HepG2 (cell line): ENCODE measurements around the gene GEMIN2. TPM values are rescaled to one million over a fixed set of nuclear protein-coding genes. Genes with fewer than 3 reads are reported as not detected.
A peak's percentile ranks its signal among the peaks of the same experiment; 100 is the strongest.

ENCODE experiments used
- ATAC-seq: fragments of 200-7000 bp; cut with Tn5 transposase; 3 replicates; pipeline ENCODE4 v1.9.1; 2020; ENCODE audit warnings: mild to moderate bottlenecking, moderate library complexity
- BruUV-seq: library from RNA; stranded (reverse); fragments of 400-500 nt; replicated peaks from 2 replicates; lab custom pipeline; 2021; lab: Mats Ljungman, UMichigan
- CTCF ChIA-PET: fragments of 300-600 bp; formaldehyde crosslinking; extraction: SDS; loops from one replicate; lab custom pipeline; 2021; ENCODE audit warnings: low total read pairs, inconsistent platforms, low intra/inter-chr PET ratio; lab: Yijun Ruan, JAX
- POLR2A ChIA-PET: fragments of 350-600 bp; sonication (Branson Sonifier 250); formaldehyde crosslinking; loops from one replicate; lab custom pipeline; 2020; ENCODE audit warnings: antibody characterized with exemption, inconsistent platforms; lab: Yijun Ruan, JAX
- DNase-seq: peaks from one replicate; pipeline ENCODE4 v3.0.0-alpha.2; 2015; ENCODE audit warnings: low spot score
- FAIRE-seq: peaks from 3 replicates; lab custom pipeline; 2011; peaks lifted over from hg19 to GRCh38; lab: Jason Lieb, UNC
- H2AFZ ChIP-seq: one replicate; pipeline ENCODE4 v1.6.1; 2011; ENCODE audit warnings: low read length, inconsistent platforms
- H3K27ac ChIP-seq: fragments of 300-600 bp; 3 replicates; pipeline ENCODE4 v1.8.0; 2011; ENCODE audit warnings: mixed run types, mild to moderate bottlenecking, mixed read lengths, low read length, inconsistent platforms; ENCODE audit not compliant: insufficient read depth; ENCODE audit errors: extremely low read length
- H3K27me3 ChIP-seq, 2 experiments: fragments of 200-600 bp in 1 of 2; 2 replicates in 1 of 2; 3 replicates in 1 of 2; pipeline versions ENCODE4 v1.6.0 to v1.8.0; 2011; ENCODE audit warnings: low read length in 2 of 2, mild to moderate bottlenecking in 2 of 2, moderate library complexity in 2 of 2, inconsistent platforms in 1 of 2; ENCODE audit not compliant: insufficient read depth in 2 of 2, control insufficient read depth in 1 of 2
- H3K36me3 ChIP-seq, 2 experiments: fragments of 200-600 bp in 1 of 2; replicated peaks in 1 of 2; 2 replicates in 1 of 2; 3 replicates in 1 of 2; pipeline versions ENCODE4 v1.5.1 to v1.8.0; 2011; ENCODE audit warnings: low read length in 2 of 2, inconsistent platforms in 1 of 2; ENCODE audit not compliant: insufficient read depth in 2 of 2, control insufficient read depth in 1 of 2
- H3K4me1 ChIP-seq: 2 replicates; pipeline ENCODE4 v1.5.1; 2012; ENCODE audit warnings: low read length, inconsistent platforms; ENCODE audit not compliant: insufficient read depth
- H3K4me2 ChIP-seq: 2 replicates; pipeline ENCODE4 v1.6.0; 2011; ENCODE audit warnings: low read depth, low read length, inconsistent platforms
- H3K4me3 ChIP-seq, 3 experiments: fragments of 200-600 bp in 1 of 3; sonication (generic), shearing (Covaris generic) in 1 of 3; replicated peaks in 1 of 3; 2 replicates each; pipeline ENCODE4 v1.5.1; 2011 to 2016; ENCODE audit warnings: low read length in 3 of 3, inconsistent platforms in 2 of 3, low read depth in 2 of 3, mild to moderate bottlenecking in 2 of 3, control low read depth in 1 of 3, mixed read lengths in 1 of 3; ENCODE audit not compliant: insufficient read depth in 1 of 3
- H3K79me2 ChIP-seq: one replicate; pipeline ENCODE4 v1.6.1; 2011; ENCODE audit warnings: low read length, inconsistent platforms; ENCODE audit not compliant: insufficient read depth
- H3K9ac ChIP-seq: 2 replicates; pipeline ENCODE4 v1.6.0; 2011; ENCODE audit warnings: mild to moderate bottlenecking, low read depth, low read length, inconsistent platforms; ENCODE audit not compliant: insufficient read depth
- H3K9me3 ChIP-seq: 2 replicates; pipeline ENCODE4 v1.5.1; 2012; ENCODE audit warnings: mild to moderate bottlenecking, low read length
- H4K20me1 ChIP-seq: 2 replicates; pipeline ENCODE4 v1.6.0; 2011; ENCODE audit warnings: inconsistent platforms, mild to moderate bottlenecking, low read length, moderate library complexity; ENCODE audit not compliant: insufficient read depth
- CEBPB ChIP-seq: IDR thresholded peaks from 2 replicates; pipeline ENCODE4 v1.6.1; 2011; ENCODE audit warnings: low read depth, low read length, improper control_type of control experiment, borderline replicate concordance
- EED ChIP-seq: sonication (generic); formaldehyde crosslinking; IDR thresholded peaks from 2 replicates; pipeline ENCODE4 v1.5.0; 2020; ENCODE audit warnings: mild to moderate bottlenecking, missing genetic modification reagents
- HDAC2 ChIP-seq: sonication (generic); formaldehyde crosslinking; IDR thresholded peaks from 2 replicates; pipeline ENCODE4 v1.4.0; 2020; ENCODE audit warnings: missing genetic modification reagents
- HNRNPH1 ChIP-seq: fragments of 200-400 bp; formaldehyde crosslinking; optimal IDR thresholded peaks from 2 replicates; pipeline ENCODE3; 2017; ENCODE audit warnings: mild to moderate bottlenecking, low read depth, low read length
- HOMEZ ChIP-seq: IDR thresholded peaks from 2 replicates; pipeline ENCODE4 v1.6.1; 2016; ENCODE audit warnings: low read depth
- JUND ChIP-seq: sonication (generic); formaldehyde crosslinking; IDR thresholded peaks from 2 replicates; pipeline ENCODE4 v1.8.0; 2022; ENCODE audit warnings: mild to moderate bottlenecking, missing genetic modification reagents
- PTBP1 ChIP-seq: fragments of 200-400 bp; formaldehyde crosslinking; IDR thresholded peaks from 2 replicates; pipeline ENCODE4 v1.6.1; 2018; ENCODE audit warnings: low read length, low read depth; ENCODE audit not compliant: poor library complexity, severe bottlenecking
- TFAP4 ChIP-seq: sonication (generic); IDR thresholded peaks from 2 replicates; pipeline ENCODE4 v1.6.1; 2016; ENCODE audit warnings: low read depth, borderline replicate concordance
- ZBTB8A ChIP-seq: sonication (generic); formaldehyde crosslinking; IDR thresholded peaks from 2 replicates; pipeline ENCODE4 v1.4.0; 2020; ENCODE audit warnings: mild to moderate bottlenecking, low read depth, missing genetic modification reagents, borderline replicate concordance
- ZNF350 ChIP-seq: sonication (generic); formaldehyde crosslinking; IDR thresholded peaks from 2 replicates; pipeline ENCODE4 v1.4.0; 2020; ENCODE audit warnings: mild to moderate bottlenecking, low read depth, missing genetic modification reagents, borderline replicate concordance
- ZNF451 ChIP-seq: sonication (generic); formaldehyde crosslinking; IDR thresholded peaks from 2 replicates; pipeline ENCODE4 v1.5.0; 2020; ENCODE audit warnings: mild to moderate bottlenecking, missing genetic modification reagents
- ZNF580 ChIP-seq: IDR thresholded peaks from 2 replicates; pipeline ENCODE4 v1.6.1; 2016; ENCODE audit warnings: low read depth, borderline replicate concordance
- ZNF607 ChIP-seq: sonication (generic); formaldehyde crosslinking; IDR thresholded peaks from 2 replicates; pipeline ENCODE4 v1.5.1; 2020; ENCODE audit warnings: missing genetic modification reagents, mild to moderate bottlenecking, borderline replicate concordance
- WGBS: methylation state at CpG from one replicate; pipeline ENCODE4 v1.1.6; 2017; ENCODE audit warnings: low lambda C conversion rate; 5-methylcytosine and 5-hydroxymethylcytosine counted together
- in situ Hi-C: cut with HindIII; loops from 2 replicates; pipeline ENCODE4 v1.10.0; 2017; ENCODE audit warnings: low pct_unique_long_range_greater_than_20kb; ENCODE audit not compliant: extremely low pct_ligation_motif_present
- intact Hi-C: fragments of 100-400 bp; cut with micrococcal nuclease; formaldehyde crosslinking; loops from one replicate; pipeline ENCODE4 v1.10.0; 2022; ENCODE audit not compliant: unreplicated experiment
- polyA plus RNA-seq, 8 experiments: library from polyadenylated mRNA; depleted of rRNA in 3 of 8; stranded (reverse) in 7 of 8; unstranded in 1 of 8; fragments of >200 nt; fragmentation: Illumina TruSeq in 4 of 8; extraction: Trizol in 4 of 8; gene quantifications; 2 replicates each; pipeline versions ENCODE4 v1.2.1 to v1.2.3, GENCODE V29; 2011 to 2016; ENCODE audit warnings: low read depth in 4 of 8, missing spikeins in 1 of 8, mixed read lengths in 1 of 8; ENCODE audit not compliant: insufficient read depth in 1 of 8
- total RNA-seq, 5 experiments: library from RNA; depleted of rRNA; stranded (reverse); fragments of >200 nt; fragmentation: Illumina TruSeq; extraction: Trizol; gene quantifications; 2 replicates each; pipeline ENCODE4 v1.2.3, GENCODE V29; 2016; ENCODE audit warnings: low read depth in 1 of 5

The GEMIN2 gene
- total and polyA plus RNA-seq, 2 of the 13 experiments (the other 11 are each of a cell fraction or from before 2014, with no cell fraction given) = 54.8 to 110 TPM

- TF ChIP-seq HOMEZ (CRISPR knock-in tag) (peak; percentile 91), TFAP4 (no peak; the same call in 1 of the 2 replicates), ZBTB8A (CRISPR knock-in tag) (no peak), ZNF580 (CRISPR knock-in tag) (peak; percentile 55; the same call in 1 of the 2 replicates), HDAC2 (peak; percentile 89), ZNF451 (CRISPR knock-in tag) (no peak)
Observed at GRCh38 chr14:39145266-39145966, 31.3 kb downstream of the GEMIN2 start (continued).

- no peaks in the 10 kb centered on the region for H3K27me3 ChIP-seq
- ChIA-PET CTCF (no interaction called here), POLR2A (interaction anchor here (2.9 to 9.6 kb wide), 2 partner anchors 16 to 20 kb away, joined by 8 to 122 read pairs; partner anchors contain the start of genes PNN and TRAPPC6B)
- peak; percentile 61 for ATAC-seq
- H3K4me3 ChIP-seq = no peak overlapping the region
- peaks cover 28 to 76% of the 10 kb centered on the region in 2 experiments for H3K36me3 ChIP-seq
- no peak overlapping the region for H3K27ac ChIP-seq
- no peaks in the 10 kb centered on the region for H4K20me1 ChIP-seq
- TF ChIP-seq EED (CRISPR knock-in tag) = 0 out of 2 replicates have a peak, but pooled peaks have one; percentile 44
- no peak for TF ChIP-seq JUND (CRISPR knock-in tag)
- TF ChIP-seq ZNF607 = no peak
- TF ChIP-seq ZNF350 (CRISPR knock-in tag) = no peak
- TF ChIP-seq HNRNPH1 = no peak
- peak; percentile 67 for TF ChIP-seq CEBPB
- no peak for TF ChIP-seq PTBP1
- no peak for FAIRE-seq
- no peak for DNase-seq
- no peak overlapping the region for H2AFZ ChIP-seq
- WGBS = 90% methylated on average over 9 of the region's 9 CpGs
- no peak overlapping the region for H3K9ac ChIP-seq
- in situ Hi-C loops (no loop called here), intact Hi-C loops (no loop called here)
- H3K4me2 ChIP-seq = no peak overlapping the region
- H3K9me3 ChIP-seq = no peaks in the 10 kb centered on the region
- BruUV-seq = no TSS peak
- H3K4me1 ChIP-seq = peaks cover 6% of the 10 kb centered on the region
- no peaks in the 10 kb centered on the region for H3K79me2 ChIP-seq
Observed at GRCh38 chr14:39154594-39155189, 40.6 kb downstream of the GEMIN2 start.
